Mesenteric fat pad (tissue), 1 donor: ENCODE measurements around the gene HELZ. TPM values are rescaled to one million over a fixed set of nuclear protein-coding genes. Genes with fewer than 3 reads are reported as not detected.

Experiments
- DNase-seq: peaks from one replicate; pipeline ENCODE4 v3.0.0-alpha.2; 2020; ENCODE audit warnings: low spot score
- total RNA-seq: library from RNA; stranded (reverse); fragmentation: NEBNext Ultra II Directional; extraction: Animal tissue kit (Norgen Biotek cat#: 25700); gene quantifications from one replicate; pipeline ENCODE4 v1.2.1, GENCODE V29; 2021
- donor health status: DM: yes; HTN: yes; CAD: no.

HELZ gene
- total RNA-seq, 1 donor from 2014 or later = 68.8 TPM

GRCh38 chr17:67238991-67239390 lies 6.0 kb downstream of the HELZ start:
- no peak for DNase-seq

DNA sequence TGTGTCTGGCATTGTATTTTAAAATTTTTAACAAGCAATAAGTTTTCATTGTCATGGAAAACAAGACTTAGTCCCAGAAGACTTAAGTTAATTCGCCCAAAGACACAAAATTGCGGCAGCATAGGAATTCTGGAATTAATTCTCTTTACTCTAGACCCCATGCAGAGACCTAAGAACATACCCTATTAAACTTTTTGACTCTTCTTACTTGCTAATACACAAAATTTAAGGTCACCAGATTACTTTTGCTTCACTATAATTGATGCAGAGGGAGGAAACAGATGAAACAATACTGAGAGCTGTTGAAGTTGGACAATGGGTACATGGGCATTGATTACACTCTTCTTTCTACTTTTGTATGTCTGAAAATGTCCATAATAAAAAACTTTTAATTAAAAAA lies 12.6 kb downstream of the HELZ start:
- DNase-seq = no peak

DNA sequence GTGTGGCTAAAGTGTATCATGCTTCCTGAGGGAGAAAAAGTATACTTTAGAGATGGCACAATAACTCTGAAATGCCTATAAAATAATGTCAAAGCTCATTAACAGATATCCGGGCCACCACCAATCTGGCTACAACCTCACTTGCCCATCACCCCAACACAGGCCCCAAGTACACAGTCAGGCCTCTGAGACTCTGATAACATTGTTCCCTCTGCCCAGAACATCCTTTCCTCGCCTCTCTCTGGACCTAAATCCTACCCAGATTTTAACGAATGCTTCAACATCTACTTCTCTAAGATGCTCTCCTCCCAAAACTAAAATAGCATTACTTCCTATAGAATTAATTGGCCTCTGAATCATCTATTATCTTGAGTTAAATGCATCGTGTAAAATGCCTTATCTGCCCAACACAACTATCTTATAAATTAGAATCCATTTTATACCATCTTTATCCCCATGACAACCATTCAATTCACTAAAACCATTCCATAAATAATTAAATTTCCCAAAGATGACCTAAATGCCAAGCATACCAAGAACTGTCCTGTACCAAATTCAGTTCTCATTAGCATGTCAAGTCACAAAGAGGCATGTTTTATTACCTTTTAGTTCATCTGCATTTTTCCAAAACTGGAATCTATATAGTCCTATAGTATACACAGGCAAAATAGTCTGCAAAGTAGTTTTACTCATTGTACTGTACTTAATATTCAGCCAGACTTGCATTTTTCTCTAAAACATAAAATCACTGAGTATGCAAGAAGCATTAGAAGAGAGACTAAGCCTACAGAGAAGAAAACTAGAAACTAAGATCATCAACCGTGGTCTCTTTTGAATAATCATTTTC lies 15.7 kb downstream of the HELZ start:
- DNase-seq = no peak

- DNase-seq = no peak
Observed at GRCh38 chr17:67227488-67227887, 17.5 kb downstream of the HELZ start.

DNA sequence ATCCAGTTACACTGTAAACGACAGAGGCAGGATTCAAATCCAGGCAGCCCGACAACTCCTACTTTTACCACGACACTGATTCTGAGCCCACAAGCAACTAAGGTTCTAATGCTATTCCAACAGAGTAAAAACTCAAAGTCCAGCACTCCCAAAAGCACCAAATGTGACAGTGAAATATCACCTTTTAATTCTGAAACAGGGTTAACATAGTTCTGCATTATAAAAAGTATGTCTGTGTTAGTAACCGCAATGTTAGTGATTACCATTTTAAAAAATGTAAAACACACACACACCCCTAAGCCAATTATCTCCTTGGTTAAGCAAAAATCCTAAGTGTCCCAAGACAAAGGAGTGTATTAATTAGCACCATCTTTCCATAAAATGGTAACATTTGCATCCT lies 19.7 kb downstream of the HELZ start:
- no peak for DNase-seq

DNA sequence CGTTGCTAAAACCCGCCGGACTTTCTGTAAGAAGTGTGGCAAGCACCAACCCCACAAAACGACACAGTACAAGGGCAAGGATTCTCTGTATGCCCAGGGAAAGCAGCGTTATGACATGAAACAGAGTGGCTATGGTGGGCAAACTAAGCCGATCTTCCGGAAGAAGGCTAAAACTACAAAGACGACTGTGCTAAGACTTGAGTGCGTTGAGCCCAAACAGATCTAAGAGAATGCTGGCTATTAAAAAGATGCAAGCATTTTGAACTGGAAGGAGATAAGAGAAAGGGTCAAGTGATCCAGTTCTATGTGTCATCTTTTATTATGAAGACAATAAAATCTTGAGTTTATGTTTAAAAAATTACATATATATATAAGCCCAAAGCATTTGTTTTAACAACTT lies 20.3 kb downstream of the HELZ start:
- no peak for DNase-seq

GRCh38 chr17:67223924-67224323 lies 21.1 kb downstream of the HELZ start:
- no peak for DNase-seq

DNA sequence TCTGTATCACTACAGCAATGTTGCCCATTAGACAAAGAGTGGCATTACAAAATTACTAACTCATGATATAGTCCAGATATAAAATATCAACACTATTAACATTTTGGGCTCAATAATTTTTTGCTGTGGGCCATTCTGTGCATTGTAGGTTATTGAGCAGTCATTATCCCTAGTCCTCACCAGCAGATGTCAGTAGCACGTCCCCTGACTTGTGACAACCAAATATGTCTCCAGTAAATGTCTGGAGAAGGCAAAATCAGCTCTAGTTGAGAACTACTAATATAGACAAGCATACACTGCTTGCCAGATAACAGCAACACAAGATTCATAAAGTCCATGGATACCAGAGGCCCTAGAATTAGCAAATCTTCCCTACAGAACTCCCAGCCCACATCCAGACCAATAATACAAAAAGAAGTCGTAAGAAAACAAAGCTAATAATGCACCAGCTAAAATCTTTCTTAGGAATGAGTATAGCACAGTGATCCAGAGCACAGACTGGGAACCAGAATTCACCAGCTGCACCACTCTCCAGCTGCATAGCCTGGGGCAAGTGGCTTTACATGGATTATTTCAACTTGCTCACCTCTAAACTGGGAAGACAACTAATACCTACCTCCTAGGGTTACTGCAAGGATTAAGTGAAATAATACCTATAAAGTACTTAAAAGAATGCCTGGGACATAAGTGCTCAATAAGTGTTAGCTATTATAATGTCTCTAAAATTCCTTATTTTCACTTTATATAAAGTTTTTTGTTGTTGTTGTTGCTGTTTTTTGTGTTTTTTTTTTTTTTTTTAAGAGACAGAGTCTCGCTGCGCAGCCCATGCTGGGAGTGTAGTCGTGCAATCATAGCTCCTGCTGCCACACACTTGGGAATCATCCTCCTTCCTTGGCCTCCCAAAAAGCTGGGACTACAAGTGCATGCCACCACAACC lies 23.7 kb downstream of the HELZ start:
- no peak for DNase-seq

- DNase-seq = no peak
Observed at GRCh38 chr17:67218385-67218950, 26.5 kb downstream of the HELZ start.

- DNase-seq = no peak
Observed at GRCh38 chr17:67217446-67217845, 27.6 kb downstream of the HELZ start.

DNA sequence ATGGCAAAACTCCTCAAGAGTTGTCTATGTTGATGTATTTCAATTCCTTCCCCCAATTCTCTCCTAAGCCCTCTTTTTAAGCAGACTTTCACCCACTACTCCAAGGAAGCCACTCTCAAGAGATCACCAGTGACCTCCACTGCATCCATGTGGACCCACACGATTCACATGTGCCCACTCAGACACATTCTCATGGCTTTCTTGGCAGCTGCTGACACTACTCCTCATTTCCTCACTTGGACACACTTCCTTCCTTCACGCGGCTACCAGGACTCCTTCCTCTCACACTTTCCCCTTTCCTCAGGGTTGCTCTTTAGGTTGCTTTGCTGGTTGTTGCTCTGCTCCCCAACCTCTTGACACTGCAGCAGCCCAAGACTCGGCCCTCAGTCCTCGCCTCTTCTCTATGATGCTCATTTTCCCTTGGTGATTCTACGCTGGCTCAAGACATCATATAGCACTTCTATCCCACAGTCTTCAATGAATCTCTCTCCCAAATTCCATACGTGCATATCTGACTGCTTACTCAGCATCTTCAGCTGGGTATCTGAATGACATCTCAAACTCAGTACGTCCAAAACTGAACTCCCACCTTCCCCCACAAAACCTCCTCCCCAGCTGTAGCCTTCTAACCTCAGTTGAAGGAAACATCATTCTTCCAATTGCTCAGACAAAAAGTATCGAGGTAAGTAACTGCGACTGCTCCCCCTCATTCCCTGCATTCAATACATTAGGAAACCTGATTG lies 28.2 kb downstream of the HELZ start:
- DNase-seq = no peak

DNA sequence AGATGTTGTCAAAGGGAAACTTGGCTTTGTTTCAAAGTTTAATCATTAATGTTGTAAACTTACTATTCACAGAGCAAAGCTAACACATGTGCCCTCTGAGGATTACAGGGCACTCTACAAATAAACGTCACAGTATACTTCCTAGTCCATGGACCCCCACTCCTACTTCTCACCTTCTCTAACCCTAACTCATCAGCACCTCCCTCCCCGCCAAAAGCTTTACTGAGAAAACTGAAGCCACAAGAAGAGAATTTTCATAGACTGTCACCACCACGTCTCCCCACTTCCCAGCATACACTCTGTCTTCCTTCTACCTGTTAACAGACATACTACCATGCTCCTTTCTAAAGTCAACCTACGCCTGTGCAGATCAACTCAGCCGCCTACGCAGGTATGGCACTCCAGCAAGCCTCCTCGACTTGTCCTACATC lies 29.0 kb downstream of the HELZ start:
- no peak for DNase-seq

DNA sequence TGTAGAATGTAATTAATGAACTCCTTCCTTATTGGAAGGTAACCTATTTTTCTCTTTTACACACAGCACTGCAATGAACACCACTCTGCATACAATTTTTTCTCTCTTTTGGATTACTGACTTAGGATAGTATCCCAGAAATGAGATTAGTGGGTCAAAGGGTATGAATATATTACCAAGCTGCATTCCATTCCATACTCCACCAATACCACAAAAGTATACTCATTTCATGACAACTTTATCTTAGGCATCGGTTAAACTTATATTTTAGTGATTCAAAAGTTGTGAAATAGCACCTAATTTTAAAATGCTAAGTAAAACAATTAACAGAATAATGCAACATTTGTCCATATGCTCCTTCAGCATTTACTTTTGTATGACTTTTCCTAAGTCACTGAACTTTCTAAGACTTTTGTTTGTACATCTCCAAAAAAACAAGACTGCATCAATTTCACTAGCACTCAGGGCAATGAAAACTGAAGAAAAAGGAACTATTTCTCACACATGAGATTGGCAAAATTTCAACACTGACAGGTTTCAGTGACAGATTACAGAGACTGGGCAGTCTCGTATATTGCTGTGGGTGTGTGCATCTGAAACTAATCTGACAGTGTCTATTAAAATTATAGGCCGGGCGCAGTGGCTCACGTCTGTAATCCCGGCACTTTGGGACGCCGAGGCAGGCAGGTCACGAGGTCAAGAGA lies 32.1 kb downstream of the HELZ start:
- DNase-seq = no peak

DNA sequence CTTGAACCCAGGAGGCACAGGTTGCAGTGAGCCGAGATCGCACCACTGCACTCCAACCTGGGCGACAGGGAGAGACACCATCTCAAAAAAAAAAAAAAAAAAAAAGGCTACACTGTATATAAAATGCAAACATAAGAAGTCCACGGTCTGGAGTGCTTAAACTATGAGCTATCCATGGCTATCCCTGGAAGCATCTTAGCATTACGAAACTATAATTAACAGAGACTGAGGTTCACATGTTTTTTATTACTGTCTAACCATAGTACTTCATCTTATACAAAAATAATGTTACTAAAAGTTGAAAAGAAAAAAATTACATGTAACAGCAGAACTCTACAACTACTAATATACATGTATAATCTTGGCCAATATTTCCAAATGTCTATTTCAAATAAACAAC lies 32.8 kb downstream of the HELZ start:
- no peak for DNase-seq

DNA sequence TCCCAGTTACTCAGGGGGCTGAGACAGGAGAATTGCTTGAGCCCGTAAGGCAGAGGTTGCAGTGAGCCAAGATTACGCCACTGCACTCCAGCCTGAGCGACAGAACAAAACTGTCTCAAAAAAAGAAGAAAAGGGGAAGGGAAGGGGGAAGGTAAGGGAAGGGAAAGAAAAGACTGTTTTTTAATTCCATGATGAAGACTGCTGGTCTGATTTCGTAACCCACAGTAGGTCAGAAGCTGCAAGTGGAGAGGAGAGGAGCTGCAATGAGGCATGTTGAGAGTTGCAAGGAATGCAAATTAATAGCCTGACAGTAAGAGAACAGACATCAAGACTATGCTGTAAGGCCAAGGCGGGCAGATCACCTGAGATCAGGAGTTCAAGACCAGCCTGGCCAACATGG lies 33.3 kb downstream of the HELZ start:
- DNase-seq = no peak

DNA sequence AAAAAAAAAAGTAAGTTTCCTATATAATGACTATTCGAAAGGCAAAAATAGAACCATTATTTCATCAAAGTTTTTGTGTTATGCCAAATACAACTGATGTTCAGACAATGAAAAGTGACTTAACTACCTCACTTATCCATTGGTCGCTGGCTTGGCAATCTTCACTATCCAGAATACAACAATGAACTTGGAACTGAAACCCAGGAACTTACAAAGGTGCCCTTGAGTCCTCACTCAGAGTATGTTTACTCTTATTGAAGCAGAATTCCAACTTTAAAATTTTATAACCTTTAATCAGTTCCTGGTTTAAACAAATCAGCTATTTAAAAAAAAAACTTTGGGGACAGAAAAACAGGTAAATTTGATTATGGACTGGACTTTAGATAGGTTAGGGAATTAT lies 34.1 kb downstream of the HELZ start:
- DNase-seq = no peak

- no peak for DNase-seq
Observed at GRCh38 chr17:67208232-67208631, 36.8 kb downstream of the HELZ start.

GRCh38 chr17:67203818-67204217 lies 41.2 kb downstream of the HELZ start:
- no peak for DNase-seq

DNA sequence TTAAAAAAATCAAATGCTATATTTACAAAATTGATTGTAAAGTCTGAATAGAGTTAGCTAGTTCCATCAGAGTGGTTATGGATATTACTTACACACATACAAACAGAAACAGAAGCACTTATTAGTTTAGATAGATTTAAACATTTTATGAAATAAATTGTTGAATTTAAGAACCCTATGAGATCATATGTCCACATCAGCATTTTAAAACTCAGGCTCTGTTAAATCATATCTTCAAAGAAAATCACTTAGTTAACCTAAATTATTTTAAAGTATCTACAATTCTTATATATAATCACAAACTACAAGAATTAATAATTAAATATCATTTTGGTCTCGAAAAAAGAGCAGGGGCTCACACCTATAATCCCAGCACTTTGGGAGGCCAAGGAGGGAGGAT lies 42.5 kb downstream of the HELZ start:
- DNase-seq = no peak

DNA sequence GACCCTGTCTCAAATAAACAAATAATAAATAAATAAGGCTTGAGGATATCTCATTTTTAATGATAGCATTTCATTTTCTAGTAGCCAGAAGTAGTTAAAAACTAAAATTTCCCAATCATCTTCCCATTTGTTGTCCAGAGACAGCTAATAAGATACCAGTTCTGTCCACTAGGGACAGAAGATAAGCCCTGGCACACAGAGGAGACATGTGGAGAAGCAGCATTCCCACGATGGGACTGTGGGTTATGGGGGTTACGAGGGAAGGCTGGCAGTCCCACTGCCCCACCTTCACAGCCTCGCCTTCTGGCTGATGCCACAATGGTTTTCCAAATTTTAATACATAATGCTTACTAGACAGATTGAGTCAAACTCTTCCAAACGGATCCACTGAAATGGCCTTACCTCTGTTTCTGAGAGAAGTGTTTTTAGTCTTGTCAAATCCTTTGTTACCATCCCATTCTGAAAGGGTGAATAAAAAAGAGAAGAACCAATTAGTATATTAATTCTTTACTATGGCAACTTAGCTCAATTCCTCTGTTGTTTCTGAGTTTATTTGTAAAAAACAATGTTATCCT lies 44.2 kb downstream of the HELZ start:
- no peak for DNase-seq
